ENCODE data around the gene COPG1.

DNA sequence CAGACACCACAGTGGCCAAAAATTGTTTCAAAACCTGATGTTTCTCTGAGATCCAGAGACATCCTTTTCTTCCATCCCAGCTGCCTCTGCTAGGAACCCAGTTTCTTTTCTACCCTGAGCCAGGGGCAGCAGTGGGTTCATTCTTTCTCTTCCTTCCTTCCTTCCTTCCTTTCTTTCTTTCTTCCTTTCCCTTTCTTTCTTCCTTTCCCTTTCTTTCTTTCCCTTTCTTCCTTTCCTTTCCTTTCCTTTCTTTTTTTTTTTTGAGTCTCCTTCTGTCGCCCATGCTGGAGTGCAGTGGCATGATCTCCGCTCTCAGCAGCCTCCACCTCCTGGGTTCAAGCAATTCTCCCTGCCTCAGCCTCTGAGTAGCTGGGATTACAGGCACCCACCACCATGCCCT, 30.7 kb upstream of the COPG1 start:
- TF ChIP-seq POLR2AphosphoS5 (IDR thresholded peaks at IDR 0.05; ENCODE audit: low read depth), result no peak
- TF ChIP-seq EZH2 (IDR thresholded peaks at IDR 0.05; ENCODE audit: low read depth, unreplicated experiment), result no peak
- TF ChIP-seq, protein P1, sequence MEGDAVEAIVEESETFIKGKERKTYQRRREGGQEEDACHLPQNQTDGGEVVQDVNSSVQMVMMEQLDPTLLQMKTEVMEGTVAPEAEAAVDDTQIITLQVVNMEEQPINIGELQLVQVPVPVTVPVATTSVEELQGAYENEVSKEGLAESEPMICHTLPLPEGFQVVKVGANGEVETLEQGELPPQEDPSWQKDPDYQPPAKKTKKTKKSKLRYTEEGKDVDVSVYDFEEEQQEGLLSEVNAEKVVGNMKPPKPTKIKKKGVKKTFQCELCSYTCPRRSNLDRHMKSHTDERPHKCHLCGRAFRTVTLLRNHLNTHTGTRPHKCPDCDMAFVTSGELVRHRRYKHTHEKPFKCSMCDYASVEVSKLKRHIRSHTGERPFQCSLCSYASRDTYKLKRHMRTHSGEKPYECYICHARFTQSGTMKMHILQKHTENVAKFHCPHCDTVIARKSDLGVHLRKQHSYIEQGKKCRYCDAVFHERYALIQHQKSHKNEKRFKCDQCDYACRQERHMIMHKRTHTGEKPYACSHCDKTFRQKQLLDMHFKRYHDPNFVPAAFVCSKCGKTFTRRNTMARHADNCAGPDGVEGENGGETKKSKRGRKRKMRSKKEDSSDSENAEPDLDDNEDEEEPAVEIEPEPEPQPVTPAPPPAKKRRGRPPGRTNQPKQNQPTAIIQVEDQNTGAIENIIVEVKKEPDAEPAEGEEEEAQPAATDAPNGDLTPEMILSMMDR (conservative IDR thresholded peaks at IDR 0.05; ENCODE audit: low read depth in 2 of 2), result no peak
- TF ChIP-seq, protein P2, sequence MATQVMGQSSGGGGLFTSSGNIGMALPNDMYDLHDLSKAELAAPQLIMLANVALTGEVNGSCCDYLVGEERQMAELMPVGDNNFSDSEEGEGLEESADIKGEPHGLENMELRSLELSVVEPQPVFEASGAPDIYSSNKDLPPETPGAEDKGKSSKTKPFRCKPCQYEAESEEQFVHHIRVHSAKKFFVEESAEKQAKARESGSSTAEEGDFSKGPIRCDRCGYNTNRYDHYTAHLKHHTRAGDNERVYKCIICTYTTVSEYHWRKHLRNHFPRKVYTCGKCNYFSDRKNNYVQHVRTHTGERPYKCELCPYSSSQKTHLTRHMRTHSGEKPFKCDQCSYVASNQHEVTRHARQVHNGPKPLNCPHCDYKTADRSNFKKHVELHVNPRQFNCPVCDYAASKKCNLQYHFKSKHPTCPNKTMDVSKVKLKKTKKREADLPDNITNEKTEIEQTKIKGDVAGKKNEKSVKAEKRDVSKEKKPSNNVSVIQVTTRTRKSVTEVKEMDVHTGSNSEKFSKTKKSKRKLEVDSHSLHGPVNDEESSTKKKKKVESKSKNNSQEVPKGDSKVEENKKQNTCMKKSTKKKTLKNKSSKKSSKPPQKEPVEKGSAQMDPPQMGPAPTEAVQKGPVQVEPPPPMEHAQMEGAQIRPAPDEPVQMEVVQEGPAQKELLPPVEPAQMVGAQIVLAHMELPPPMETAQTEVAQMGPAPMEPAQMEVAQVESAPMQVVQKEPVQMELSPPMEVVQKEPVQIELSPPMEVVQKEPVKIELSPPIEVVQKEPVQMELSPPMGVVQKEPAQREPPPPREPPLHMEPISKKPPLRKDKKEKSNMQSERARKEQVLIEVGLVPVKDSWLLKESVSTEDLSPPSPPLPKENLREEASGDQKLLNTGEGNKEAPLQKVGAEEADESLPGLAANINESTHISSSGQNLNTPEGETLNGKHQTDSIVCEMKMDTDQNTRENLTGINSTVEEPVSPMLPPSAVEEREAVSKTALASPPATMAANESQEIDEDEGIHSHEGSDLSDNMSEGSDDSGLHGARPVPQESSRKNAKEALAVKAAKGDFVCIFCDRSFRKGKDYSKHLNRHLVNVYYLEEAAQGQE (IDR thresholded peaks at IDR 0.05; ENCODE audit: unreplicated experiment), result no peak
- no peak for TF ChIP-seq CREB1 (CRISPR knock-in tag; IDR thresholded peaks at IDR 0.05; ENCODE audit: low read depth)
